HG03139 (cell line): ENCODE data around the gene SLC13A2.

Source experiments
- ATAC-seq: cut with Tn5 transposase; IDR thresholded peaks from one replicate; pipeline ENCODE4 v1.9.1; 2021; ENCODE audit not compliant: unreplicated experiment

Gene SLC13A2

DNA sequence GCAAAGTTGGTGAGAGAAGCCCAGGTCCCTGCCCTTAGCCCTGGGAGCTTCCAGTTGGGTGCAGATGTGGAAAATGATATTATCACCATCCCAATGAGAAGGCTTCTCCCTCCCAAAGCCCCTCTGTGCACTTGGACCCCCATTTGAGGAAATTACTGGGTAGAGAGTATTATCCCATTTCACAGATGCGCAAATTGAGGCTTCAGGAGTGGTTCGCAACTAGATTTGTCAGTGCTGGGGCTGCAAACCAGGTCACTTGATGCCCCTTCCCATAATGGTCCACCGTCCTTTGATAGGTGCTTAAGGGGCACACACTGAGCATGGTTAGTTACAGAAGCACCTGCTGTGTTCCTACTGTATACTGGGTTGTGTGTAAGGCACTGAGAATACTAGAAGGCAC lies 18.4 kb downstream of the SLC13A2 start:
- no peak for ATAC-seq

DNA sequence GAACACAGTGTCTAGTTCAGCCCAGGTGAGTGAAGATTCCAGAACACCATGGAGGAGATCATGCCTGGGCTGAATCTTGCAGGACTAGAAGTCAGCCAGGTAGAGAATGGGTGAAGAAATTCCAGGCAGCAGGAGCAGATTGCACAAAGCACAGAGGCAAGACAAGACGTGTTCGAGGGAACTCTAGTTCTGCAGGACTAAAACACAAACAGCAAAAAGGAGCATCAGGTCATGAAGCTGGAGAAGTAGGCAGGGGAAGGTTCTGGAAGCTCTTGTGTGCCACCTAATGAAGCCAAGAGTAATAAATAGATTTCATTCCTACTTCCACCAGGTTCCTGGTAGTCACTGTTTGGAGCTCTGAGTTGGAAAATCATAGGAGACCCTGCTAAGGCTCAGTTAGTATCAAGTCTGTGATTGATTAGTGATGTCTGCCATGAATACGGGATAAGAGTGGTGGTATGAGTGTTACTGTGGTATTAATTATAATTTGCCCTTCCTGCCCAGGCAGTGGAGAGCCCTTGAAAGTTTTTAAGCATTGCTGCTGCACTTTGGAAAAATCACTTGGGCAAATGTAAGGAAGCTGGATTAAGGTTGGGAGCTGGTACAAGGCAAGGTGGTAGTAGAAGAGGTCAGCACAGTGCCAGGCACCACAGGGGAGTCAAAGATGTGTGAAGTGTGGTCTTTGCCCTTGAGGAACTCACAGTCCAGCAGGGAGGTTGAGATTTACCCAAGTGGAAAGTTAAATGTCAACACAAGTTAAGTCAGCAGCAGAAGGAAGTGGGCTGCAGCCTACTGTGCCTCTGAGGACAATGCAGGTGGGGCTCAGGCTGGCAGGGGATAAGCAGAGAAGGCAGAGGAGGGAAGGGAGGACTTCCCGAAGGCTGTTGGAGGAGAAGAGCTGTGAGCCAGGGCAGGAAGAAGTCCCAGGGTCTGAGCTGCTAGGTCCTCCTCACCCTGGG lies 19.2 kb downstream of the SLC13A2 start:
- no peak for ATAC-seq

DNA sequence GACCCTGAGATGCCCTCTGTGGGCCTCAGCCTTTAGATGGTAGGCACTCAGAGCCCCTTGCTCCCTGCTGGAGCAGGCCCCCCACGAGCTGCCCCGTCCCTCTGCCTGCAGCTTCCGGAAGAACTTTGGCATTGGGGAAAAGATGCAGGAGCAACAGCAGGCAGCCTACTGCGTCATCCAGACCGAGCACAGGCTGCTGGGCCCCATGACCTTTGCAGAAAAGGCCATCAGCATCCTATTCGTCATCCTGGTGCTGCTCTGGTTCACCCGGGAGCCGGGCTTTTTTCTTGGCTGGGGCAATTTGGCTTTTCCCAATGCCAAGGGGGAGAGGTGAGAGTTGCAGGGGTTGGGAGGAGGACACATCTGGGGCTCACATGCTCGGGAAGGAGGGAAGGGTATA lies 20.0 kb downstream of the SLC13A2 start:
- no peak for ATAC-seq

DNA sequence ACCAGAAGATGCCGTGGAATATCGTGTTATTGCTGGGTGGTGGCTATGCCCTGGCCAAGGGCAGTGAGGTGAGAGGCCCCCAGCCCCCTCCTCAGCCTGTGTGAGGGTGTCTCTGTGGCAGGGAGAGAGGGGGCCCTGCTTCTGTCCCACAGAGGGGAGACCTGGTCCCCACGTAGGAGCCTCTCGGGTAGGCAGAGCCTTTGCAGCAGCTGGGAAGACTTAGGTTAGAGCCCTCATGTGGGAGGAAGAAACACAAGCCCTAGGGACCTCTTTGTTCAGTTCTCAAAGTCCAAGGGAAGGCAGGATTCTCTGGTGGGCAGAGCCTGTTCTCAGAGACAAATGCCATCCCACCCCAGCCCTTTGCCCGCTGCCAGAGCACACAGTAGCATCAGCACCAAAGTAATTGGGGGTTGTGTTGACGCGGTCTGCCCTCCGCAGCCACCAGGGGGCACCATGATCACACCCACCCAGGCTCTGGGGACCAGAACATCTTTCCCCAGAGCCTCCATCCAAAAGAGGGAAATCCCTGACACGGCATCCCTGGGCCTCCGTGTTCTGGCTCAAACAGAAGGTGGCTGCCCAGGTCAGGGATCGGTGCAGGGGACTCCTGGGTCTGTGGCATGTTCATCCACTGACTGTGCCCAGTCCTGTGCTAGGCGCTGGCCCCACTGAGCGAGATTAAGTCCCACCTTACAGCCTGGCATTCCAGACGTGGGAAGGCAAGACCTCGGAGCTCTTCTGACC lies 21.2 kb downstream of the SLC13A2 start:
- ATAC-seq, result no peak

- ATAC-seq, result no peak
These were observed 22.2 kb downstream of the SLC13A2 start for GRCh38 chr17:28495635-28496034.

GRCh38 chr17:28497931-28498330 lies 24.5 kb downstream of the SLC13A2 start:
- ATAC-seq, result no peak

- ATAC-seq, result no peak
These were observed 25.4 kb downstream of the SLC13A2 start for GRCh38 chr17:28498652-28499363.

GRCh38 chr17:28499364-28499664 lies 25.9 kb downstream of the SLC13A2 start:
- ATAC-seq, result no peak

- no peak for ATAC-seq
These were observed 26.4 kb downstream of the SLC13A2 start for GRCh38 chr17:28499684-28500357.

- ATAC-seq, result no peak
These were observed 27.4 kb downstream of the SLC13A2 start for GRCh38 chr17:28500712-28501379.

DNA sequence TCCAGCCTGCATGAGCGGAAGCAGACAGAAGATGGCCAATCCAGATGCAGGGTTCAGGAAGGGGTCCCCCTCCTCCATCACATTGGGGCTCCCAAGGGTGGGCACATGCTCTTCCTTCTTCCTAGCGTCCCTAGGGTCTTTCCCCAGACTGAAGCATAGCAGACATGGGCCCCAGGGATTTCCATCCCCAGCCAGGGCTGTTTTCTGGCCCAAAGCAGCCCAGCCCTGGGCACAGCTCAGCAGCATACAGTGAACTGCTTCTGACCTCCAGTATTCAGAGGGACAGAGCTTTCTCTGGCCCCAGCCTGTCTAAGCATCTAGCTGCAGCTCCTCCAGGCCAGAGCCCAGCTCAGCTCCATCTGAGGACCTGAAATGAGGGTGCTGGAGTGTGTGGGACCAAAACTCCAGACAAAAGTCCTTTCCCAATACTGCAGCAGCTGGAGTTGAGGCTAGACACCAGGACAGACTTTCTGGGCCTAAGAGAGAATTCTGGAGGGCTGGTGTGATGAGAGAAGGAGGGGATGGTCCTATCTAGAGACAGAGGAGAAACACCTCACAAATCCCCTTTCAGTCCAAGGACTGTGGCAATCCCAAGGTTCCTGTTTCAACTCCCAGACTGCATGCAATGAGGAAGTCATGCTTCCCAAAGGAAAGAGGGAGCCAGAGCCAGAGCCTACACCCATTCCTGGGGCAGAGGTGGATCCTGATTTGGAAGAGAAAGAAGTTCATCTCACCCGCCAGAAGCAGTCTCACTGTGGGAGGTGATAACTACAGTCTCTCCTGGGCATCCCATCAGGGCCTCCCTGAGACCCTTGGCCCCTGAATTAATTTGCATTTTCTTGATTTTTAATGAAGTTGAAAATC lies 28.2 kb downstream of the SLC13A2 start:
- ATAC-seq, result no peak

DNA sequence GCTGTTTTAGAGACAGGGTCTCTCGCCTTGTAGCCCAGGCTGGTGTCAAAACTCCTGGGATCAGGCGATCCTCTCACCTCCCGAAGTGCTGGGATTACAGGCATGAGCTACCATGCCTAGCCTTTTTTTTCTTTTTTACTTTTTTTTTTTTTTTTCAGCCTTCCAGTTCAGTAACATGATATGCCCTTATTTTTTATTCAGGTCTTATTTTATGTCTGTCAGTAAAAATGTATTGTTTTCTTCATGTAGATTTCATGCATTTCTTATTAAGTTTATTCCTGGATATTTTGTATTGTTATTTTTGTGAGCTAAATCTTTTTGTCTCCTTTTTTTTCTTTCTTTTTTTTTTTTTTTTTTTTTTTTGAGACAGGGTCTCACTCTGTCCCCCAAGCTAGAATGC lies 30.0 kb downstream of the SLC13A2 start:
- ATAC-seq, result no peak

DNA sequence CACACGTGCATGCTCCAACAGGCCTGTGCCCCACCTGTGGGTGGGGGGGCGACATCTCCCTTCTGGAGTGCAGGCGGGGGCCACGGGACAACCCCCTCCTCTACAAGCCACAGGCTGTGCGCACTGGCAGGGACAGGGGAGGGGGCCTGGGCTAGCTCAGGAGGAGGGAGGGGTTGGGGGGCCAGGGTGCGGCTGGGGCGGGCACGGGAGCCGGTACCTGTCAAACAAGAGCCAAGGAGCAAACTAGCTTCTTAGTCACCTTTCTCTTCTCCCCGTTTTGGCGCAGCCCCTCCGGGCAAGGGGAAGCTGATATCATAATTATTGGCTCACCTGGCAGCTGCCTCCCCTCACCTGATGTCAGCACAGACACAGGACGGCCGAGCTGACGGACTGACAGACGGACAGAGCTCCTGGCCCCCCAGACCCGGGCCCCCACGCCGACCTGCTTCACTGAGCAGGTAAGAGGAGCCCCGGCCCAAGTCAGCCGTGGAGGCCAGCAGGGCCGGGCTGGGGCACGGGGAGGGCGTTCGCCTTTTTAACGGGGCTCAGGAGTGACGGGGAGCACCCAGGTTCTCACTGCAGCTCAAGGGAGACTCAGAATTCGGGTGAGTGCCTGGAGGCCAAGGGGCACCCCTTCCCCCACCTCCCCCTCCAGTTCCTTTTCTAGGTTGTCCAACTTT lies 32.7 kb downstream of the SLC13A2 start, which contains the start of gene FOXN1:
TSS of gene FOXN1 (plus strand) at position 363 of the 680 bp plus-strand sequence. CDS start 17,622 bp downstream, outside the sequence.
- no peak for ATAC-seq

GRCh38 chr17:28506763-28507487 lies 33.5 kb downstream of the SLC13A2 start:
- no peak for ATAC-seq

DNA sequence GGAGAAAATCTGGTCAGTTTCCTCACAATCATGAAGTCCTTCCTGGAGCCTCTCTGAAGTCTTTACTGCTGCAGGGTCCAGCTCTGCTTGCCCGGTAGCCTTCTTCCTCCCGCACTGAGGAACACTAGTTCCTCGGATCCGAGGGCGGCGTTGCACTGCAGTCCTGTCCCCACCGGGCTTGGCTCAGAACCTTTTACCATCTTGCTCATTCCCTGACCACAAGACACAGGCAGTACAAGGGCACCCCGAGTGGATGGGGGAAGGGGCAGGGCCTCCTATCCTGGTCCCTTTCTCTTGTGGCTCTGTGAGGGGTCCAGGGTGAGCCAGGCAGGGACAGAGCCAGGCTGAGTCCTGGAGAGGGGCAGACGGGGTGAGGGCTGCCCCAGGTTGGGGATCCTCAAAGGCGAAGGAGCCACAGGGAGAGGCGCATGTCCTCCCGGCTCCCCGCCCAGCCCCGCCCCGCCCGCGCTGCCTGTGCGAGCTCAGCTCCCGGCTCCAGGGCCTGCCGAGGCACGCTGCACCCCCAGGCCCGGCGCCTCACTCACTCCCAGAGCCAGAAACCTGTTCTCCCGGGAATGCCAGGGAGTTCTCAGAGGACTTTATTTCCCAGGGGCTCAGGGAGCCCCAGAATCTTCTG lies 34.2 kb downstream of the SLC13A2 start:
- ATAC-seq, result no peak

DNA sequence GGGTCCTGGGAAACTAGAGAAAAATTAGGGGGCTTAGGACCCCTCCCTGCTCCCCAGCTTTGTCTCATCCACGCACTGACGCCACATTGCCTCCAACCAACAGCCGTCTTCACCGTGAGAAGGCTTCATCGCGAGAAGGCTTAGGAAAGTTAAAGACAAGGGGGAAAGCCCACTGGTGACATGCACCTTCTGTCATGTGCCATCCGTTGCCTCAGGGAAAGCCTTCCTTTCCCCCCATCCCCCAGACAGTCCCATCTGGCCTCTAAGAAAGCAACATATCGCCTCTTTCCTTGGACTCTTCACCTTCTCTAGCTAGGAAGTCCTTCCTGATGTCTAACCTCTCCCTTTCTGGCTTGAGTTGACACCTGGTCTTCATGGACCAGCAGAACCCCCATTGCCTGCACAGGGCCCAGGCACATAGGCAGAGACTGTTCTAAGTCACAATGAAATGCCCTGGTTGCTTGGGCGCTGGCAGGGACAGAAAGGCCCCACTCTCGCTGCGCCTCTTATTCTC lies 34.8 kb downstream of the SLC13A2 start:
- ATAC-seq, result no peak

GRCh38 chr17:28509789-28510188 lies 36.3 kb downstream of the SLC13A2 start:
- no peak for ATAC-seq
